HepG2 (cell line): ENCODE measurements around the gene SLC29A3. TPM values are rescaled to one million over a fixed set of nuclear protein-coding genes. Genes with fewer than 3 reads are reported as not detected.

Experiments
- ATAC-seq: fragments of 200-7000 bp; cut with Tn5 transposase; 3 replicates; pipeline ENCODE4 v1.9.1; 2020; ENCODE audit warnings: mild to moderate bottlenecking, moderate library complexity
- BruUV-seq: library from RNA; stranded (reverse); fragments of 400-500 nt; replicated peaks from 2 replicates; lab custom pipeline; 2021; lab: Mats Ljungman, UMichigan
- CTCF ChIA-PET: fragments of 300-600 bp; formaldehyde crosslinking; extraction: SDS; loops from one replicate; lab custom pipeline; 2021; ENCODE audit warnings: low total read pairs, inconsistent platforms, low intra/inter-chr PET ratio; lab: Yijun Ruan, JAX
- POLR2A ChIA-PET: fragments of 350-600 bp; sonication (Branson Sonifier 250); formaldehyde crosslinking; loops from one replicate; lab custom pipeline; 2020; ENCODE audit warnings: antibody characterized with exemption, inconsistent platforms; lab: Yijun Ruan, JAX
- DNase-seq: peaks from one replicate; pipeline ENCODE4 v3.0.0-alpha.2; 2015; ENCODE audit warnings: low spot score
- FAIRE-seq: peaks from 3 replicates; lab custom pipeline; 2011; peaks lifted over from hg19 to GRCh38; lab: Jason Lieb, UNC
- H2AFZ ChIP-seq: one replicate; pipeline ENCODE4 v1.6.1; 2011; ENCODE audit warnings: low read length, inconsistent platforms
- H3K27ac ChIP-seq: fragments of 300-600 bp; 3 replicates; pipeline ENCODE4 v1.8.0; 2011; ENCODE audit warnings: mixed run types, mild to moderate bottlenecking, mixed read lengths, low read length, inconsistent platforms; ENCODE audit not compliant: insufficient read depth; ENCODE audit errors: extremely low read length
- H3K27me3 ChIP-seq, 2 experiments: fragments of 200-600 bp in 1 of 2; 2 replicates in 1 of 2; 3 replicates in 1 of 2; pipeline versions ENCODE4 v1.6.0 to v1.8.0; 2011; ENCODE audit warnings: low read length in 2 of 2, mild to moderate bottlenecking in 2 of 2, moderate library complexity in 2 of 2, inconsistent platforms in 1 of 2; ENCODE audit not compliant: insufficient read depth in 2 of 2, control insufficient read depth in 1 of 2
- H3K36me3 ChIP-seq, 2 experiments: fragments of 200-600 bp in 1 of 2; replicated peaks in 1 of 2; 2 replicates in 1 of 2; 3 replicates in 1 of 2; pipeline versions ENCODE4 v1.5.1 to v1.8.0; 2011; ENCODE audit warnings: low read length in 2 of 2, inconsistent platforms in 1 of 2; ENCODE audit not compliant: insufficient read depth in 2 of 2, control insufficient read depth in 1 of 2
- H3K4me1 ChIP-seq: 2 replicates; pipeline ENCODE4 v1.5.1; 2012; ENCODE audit warnings: low read length, inconsistent platforms; ENCODE audit not compliant: insufficient read depth
- H3K4me2 ChIP-seq: 2 replicates; pipeline ENCODE4 v1.6.0; 2011; ENCODE audit warnings: low read depth, low read length, inconsistent platforms
- H3K4me3 ChIP-seq, 3 experiments: fragments of 200-600 bp in 1 of 3; sonication (generic), shearing (Covaris generic) in 1 of 3; replicated peaks in 1 of 3; 2 replicates each; pipeline ENCODE4 v1.5.1; 2011 to 2016; ENCODE audit warnings: low read length in 3 of 3, inconsistent platforms in 2 of 3, low read depth in 2 of 3, mild to moderate bottlenecking in 2 of 3, control low read depth in 1 of 3, mixed read lengths in 1 of 3; ENCODE audit not compliant: insufficient read depth in 1 of 3
- H3K79me2 ChIP-seq: one replicate; pipeline ENCODE4 v1.6.1; 2011; ENCODE audit warnings: low read length, inconsistent platforms; ENCODE audit not compliant: insufficient read depth
- H3K9ac ChIP-seq: 2 replicates; pipeline ENCODE4 v1.6.0; 2011; ENCODE audit warnings: mild to moderate bottlenecking, low read depth, low read length, inconsistent platforms; ENCODE audit not compliant: insufficient read depth
- H3K9me3 ChIP-seq: 2 replicates; pipeline ENCODE4 v1.5.1; 2012; ENCODE audit warnings: mild to moderate bottlenecking, low read length
- H4K20me1 ChIP-seq: 2 replicates; pipeline ENCODE4 v1.6.0; 2011; ENCODE audit warnings: inconsistent platforms, mild to moderate bottlenecking, low read length, moderate library complexity; ENCODE audit not compliant: insufficient read depth
- HNF4A ChIP-seq: sonication (generic); formaldehyde crosslinking; IDR thresholded peaks from 2 replicates; pipeline ENCODE4 v1.4.0; 2020; ENCODE audit warnings: missing genetic modification reagents
- KIAA2018 ChIP-seq: sonication (generic); formaldehyde crosslinking; IDR thresholded peaks from 2 replicates; pipeline ENCODE4 v1.5.0; 2020; ENCODE audit warnings: mild to moderate bottlenecking, missing genetic modification reagents, borderline replicate concordance
- RBAK ChIP-seq: sonication (generic); formaldehyde crosslinking; IDR thresholded peaks from 2 replicates; pipeline ENCODE4 v1.5.1; 2020; ENCODE audit warnings: mild to moderate bottlenecking, missing genetic modification reagents
- SP5 ChIP-seq: IDR thresholded peaks from 2 replicates; pipeline ENCODE4 v1.6.1; 2016; ENCODE audit warnings: low read depth, borderline replicate concordance
- TAF1 ChIP-seq: sonication (generic); formaldehyde crosslinking; IDR thresholded peaks from 2 replicates; pipeline ENCODE4 v1.4.0; 2020; ENCODE audit warnings: missing genetic modification reagents
- TAF15 ChIP-seq: fragments of 200-400 bp; formaldehyde crosslinking; IDR thresholded peaks from one replicate; pipeline ENCODE4 v1.6.1; 2018; ENCODE audit warnings: mild to moderate bottlenecking, low read depth, low read length; ENCODE audit not compliant: poor library complexity, severe bottlenecking
- TFDP1 ChIP-seq: IDR thresholded peaks from 2 replicates; pipeline ENCODE4 v1.6.1; 2016; ENCODE audit warnings: missing compliant biosample characterization, missing genetic modification reagents, borderline replicate concordance
- ZBTB2 ChIP-seq: sonication (generic); formaldehyde crosslinking; IDR thresholded peaks from 2 replicates; pipeline ENCODE4 v1.8.0; 2022; ENCODE audit warnings: low read depth, missing genetic modification reagents
- ZMYM4 ChIP-seq: sonication (generic); formaldehyde crosslinking; IDR thresholded peaks from 2 replicates; pipeline ENCODE4 v1.8.1; 2023; ENCODE audit warnings: mild to moderate bottlenecking, missing genetic modification reagents
- ZNF292 ChIP-seq: sonication (generic); formaldehyde crosslinking; IDR thresholded peaks from 2 replicates; pipeline ENCODE4 v1.8.1; 2022; ENCODE audit warnings: mild to moderate bottlenecking, low read depth, missing genetic modification reagents, borderline replicate concordance
- ZNF619 ChIP-seq: sonication (generic); formaldehyde crosslinking; IDR thresholded peaks from 2 replicates; pipeline ENCODE4 v1.4.0; 2020; ENCODE audit warnings: mild to moderate bottlenecking, missing genetic modification reagents
- WGBS: methylation state at CpG from one replicate; pipeline ENCODE4 v1.1.6; 2017; ENCODE audit warnings: low lambda C conversion rate; 5-methylcytosine and 5-hydroxymethylcytosine counted together
- in situ Hi-C: cut with HindIII; loops from 2 replicates; pipeline ENCODE4 v1.10.0; 2017; ENCODE audit warnings: low pct_unique_long_range_greater_than_20kb; ENCODE audit not compliant: extremely low pct_ligation_motif_present
- intact Hi-C: fragments of 100-400 bp; cut with micrococcal nuclease; formaldehyde crosslinking; loops from one replicate; pipeline ENCODE4 v1.10.0; 2022; ENCODE audit not compliant: unreplicated experiment
- polyA plus RNA-seq, 8 experiments: library from polyadenylated mRNA; depleted of rRNA in 3 of 8; stranded (reverse) in 7 of 8; unstranded in 1 of 8; fragments of >200 nt; fragmentation: Illumina TruSeq in 4 of 8; extraction: Trizol in 4 of 8; gene quantifications; 2 replicates each; pipeline versions ENCODE4 v1.2.1 to v1.2.3, GENCODE V29; 2011 to 2016; ENCODE audit warnings: low read depth in 4 of 8, missing spikeins in 1 of 8, mixed read lengths in 1 of 8; ENCODE audit not compliant: insufficient read depth in 1 of 8
- total RNA-seq, 5 experiments: library from RNA; depleted of rRNA; stranded (reverse); fragments of >200 nt; fragmentation: Illumina TruSeq; extraction: Trizol; gene quantifications; 2 replicates each; pipeline ENCODE4 v1.2.3, GENCODE V29; 2016; ENCODE audit warnings: low read depth in 1 of 5
- TF ChIP-seq, protein P1 (sequence below): sonication (generic); formaldehyde crosslinking; IDR thresholded peaks from 2 replicates; pipeline ENCODE4 v1.4.0; 2020; ENCODE audit warnings: mild to moderate bottlenecking, low read depth, missing genetic modification reagents

Gene SLC29A3
- total and polyA plus RNA-seq, 2 of the 13 experiments (the other 11 are each of a cell fraction or from before 2014, with no cell fraction given), result 8.6 to 11.8 TPM

- no TSS peak for BruUV-seq
- POLR2A ChIA-PET, result no interaction called here
- Histone ChIP-seq H4K20me1 (no peaks in the 10 kb centered on the region), H3K4me1 (peaks cover 19% of the 10 kb centered on the region), H3K9ac (no peak overlapping the region), H3K9me3 (no peaks in the 10 kb centered on the region), H3K4me2 (0 out of 2 replicates have a peak overlapping the region, but pooled peaks have one; percentile 5), H2AFZ (no peak overlapping the region), H3K27ac (no peak overlapping the region), H3K4me3 (no peak overlapping the region), H3K36me3 (no peaks in the 10 kb centered on the region), H3K27me3 (peaks cover 0 to 27% of the 10 kb centered on the region in 2 experiments; a peak in 4 of 5 replicates), H3K79me2 (no peaks in the 10 kb centered on the region)
- no peak for FAIRE-seq
- DNase-seq, result no peak
- CTCF ChIA-PET, result no interaction called here
- WGBS, result 10% methylated on average over 1 of the region's 1 CpG
- in situ Hi-C loops, result no loop called here
- ATAC-seq, result peak; percentile 76
- intact Hi-C loops, result no loop called here
- TF ChIP-seq ZNF619 (no peak), TAF15 (no peak), ZMYM4 (no peak), TAF1 (CRISPR knock-in tag) (no peak), ZBTB2 (no peak), RBAK (CRISPR knock-in tag) (no peak), KIAA2018 (no peak), SP5 (CRISPR knock-in tag) (no peak), ZNF292 (CRISPR knock-in tag) (no peak), HNF4A (CRISPR knock-in tag) (no peak), TFDP1 (CRISPR knock-in tag) (no peak)
- TF ChIP-seq, protein P1, sequence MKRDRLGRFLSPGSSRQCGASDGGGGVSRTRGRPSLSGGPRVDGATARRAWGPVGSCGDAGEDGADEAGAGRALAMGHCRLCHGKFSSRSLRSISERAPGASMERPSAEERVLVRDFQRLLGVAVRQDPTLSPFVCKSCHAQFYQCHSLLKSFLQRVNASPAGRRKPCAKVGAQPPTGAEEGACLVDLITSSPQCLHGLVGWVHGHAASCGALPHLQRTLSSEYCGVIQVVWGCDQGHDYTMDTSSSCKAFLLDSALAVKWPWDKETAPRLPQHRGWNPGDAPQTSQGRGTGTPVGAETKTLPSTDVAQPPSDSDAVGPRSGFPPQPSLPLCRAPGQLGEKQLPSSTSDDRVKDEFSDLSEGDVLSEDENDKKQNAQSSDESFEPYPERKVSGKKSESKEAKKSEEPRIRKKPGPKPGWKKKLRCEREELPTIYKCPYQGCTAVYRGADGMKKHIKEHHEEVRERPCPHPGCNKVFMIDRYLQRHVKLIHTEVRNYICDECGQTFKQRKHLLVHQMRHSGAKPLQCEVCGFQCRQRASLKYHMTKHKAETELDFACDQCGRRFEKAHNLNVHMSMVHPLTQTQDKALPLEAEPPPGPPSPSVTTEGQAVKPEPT (CRISPR knock-in tag), result no peak
Measured at GRCh38 chr10:71392292-71392691, 73.2 kb downstream of the SLC29A3 start.
